ENCODE results near the gene PIM1. TPM values are rescaled to one million over a fixed set of nuclear protein-coding genes. Genes with fewer than 3 reads are reported as not detected.
A peak's percentile ranks its signal among the peaks of the same experiment; 100 is the strongest.

PIM1 gene
- total RNA-seq, 1 experiment from 2014 or later: 47.5 TPM

- Mint-ChIP-seq H3K4me1 (peaks cover 48 to 61% of the 10 kb centered on the region in 2 experiments), H3K27ac (peak overlapping the region in 1 of 3 experiments; percentile 100; a peak in 2 of 7 replicates), H3K9me3 (no peaks in the 10 kb centered on the region; a peak in 1 of 5 replicates), H3K27me3 (ENCODE audit: low read depth) (no peaks in the 10 kb centered on the region), H3K36me3 (ENCODE audit: insufficient read depth in 1 of 3, low read depth in 3 of 3) (no peaks in the 10 kb centered on the region; a peak in 1 of 7 replicates), H3K4me3 (no peak overlapping the region)
- no peak overlapping the region for H3K23ac ChIP-seq (ENCODE audit: insufficient read length, low read depth, low read length)
- H3K56ac ChIP-seq (ENCODE audit: insufficient read length, low read depth, low read length): no peak overlapping the region
- peaks cover 4% of the 10 kb centered on the region for H3K23me2 ChIP-seq (ENCODE audit: insufficient read length, low read depth, low read length, poor library complexity, severe bottlenecking)
- no peaks in the 10 kb centered on the region for H3K79me2 ChIP-seq (ENCODE audit: insufficient read depth, low read length)
- H3K79me1 ChIP-seq (ENCODE audit: insufficient read depth, low read depth, low read length, poor library complexity, severe bottlenecking): no peaks in the 10 kb centered on the region
- H4K91ac ChIP-seq (ENCODE audit: insufficient read length, low read depth, low read length): no peak overlapping the region
- H2AK5ac ChIP-seq (ENCODE audit: insufficient read length, low read length): no peak overlapping the region
- no peak overlapping the region for H3K4ac ChIP-seq (ENCODE audit: low read depth, low read length)
- no peak overlapping the region for H3K18ac ChIP-seq (ENCODE audit: insufficient read length, low read depth, low read length)
- no peaks in the 10 kb centered on the region for H3K27me3 ChIP-seq (ENCODE audit: insufficient read depth, low read length)
- no peak overlapping the region for H3K4me2 ChIP-seq (ENCODE audit: insufficient read depth, insufficient read length, low read length)
- H3K9ac ChIP-seq (ENCODE audit: extremely low read depth, insufficient read length, low read length): no peak overlapping the region
- H2BK120ac ChIP-seq (ENCODE audit: low read depth, low read length, poor library complexity, severe bottlenecking): no peak overlapping the region
- H3K14ac ChIP-seq (ENCODE audit: insufficient read depth, low read length): no peak overlapping the region
- WGBS (ENCODE audit: extremely low coverage, insufficient read length, low lambda C conversion rate): no CpG with 5 or more reads among the region's 2 CpGs
- no peak overlapping the region for H4K5ac ChIP-seq (ENCODE audit: insufficient read length, low read depth, low read length)
- no peak overlapping the region for H2BK12ac ChIP-seq (ENCODE audit: insufficient read length, low read depth, low read length)
- H2BK5ac ChIP-seq (ENCODE audit: insufficient read length, low read length): no peak overlapping the region
- no peak overlapping the region for H2BK15ac ChIP-seq (ENCODE audit: low read depth, low read length)
- no peak overlapping the region for H3T11ph ChIP-seq (ENCODE audit: low read length)
- no peak overlapping the region for H2BK20ac ChIP-seq (ENCODE audit: low read depth, low read length, poor library complexity, severe bottlenecking)
- no peak overlapping the region for H4K8ac ChIP-seq (replicated peaks; ENCODE audit: insufficient read length, low read depth, low read length)
- H2AFZ ChIP-seq (ENCODE audit: low read length): no peak overlapping the region
- no peaks in the 10 kb centered on the region for H3K9me3 ChIP-seq (ENCODE audit: control insufficient read depth, low read depth, low read length)
- H3K4me1 ChIP-seq (ENCODE audit: insufficient read depth, low read length): peaks cover 10% of the 10 kb centered on the region; the same call in 1 of the 2 replicates
- no peak for DNase-seq
- H3K27ac ChIP-seq (ENCODE audit: insufficient read length, low read depth, low read length): no peak overlapping the region
- TF ChIP-seq CTCF (conservative IDR thresholded peaks at IDR 0.05): no peak
- no peaks in the 10 kb centered on the region for H4K20me1 ChIP-seq (ENCODE audit: control insufficient read depth, insufficient read depth, insufficient read length)
Measured at GRCh38 chr6:37143585-37143984, 26.4 kb upstream of the PIM1 start.
